ENCODE data around the gene ACAP2. TPM values are rescaled to one million over a fixed set of nuclear protein-coding genes. Genes with fewer than 3 reads are reported as not detected.

The ACAP2 gene
- total RNA-seq, 2 experiments from 2014 or later, result 43.9 to 80.7 TPM

DNA sequence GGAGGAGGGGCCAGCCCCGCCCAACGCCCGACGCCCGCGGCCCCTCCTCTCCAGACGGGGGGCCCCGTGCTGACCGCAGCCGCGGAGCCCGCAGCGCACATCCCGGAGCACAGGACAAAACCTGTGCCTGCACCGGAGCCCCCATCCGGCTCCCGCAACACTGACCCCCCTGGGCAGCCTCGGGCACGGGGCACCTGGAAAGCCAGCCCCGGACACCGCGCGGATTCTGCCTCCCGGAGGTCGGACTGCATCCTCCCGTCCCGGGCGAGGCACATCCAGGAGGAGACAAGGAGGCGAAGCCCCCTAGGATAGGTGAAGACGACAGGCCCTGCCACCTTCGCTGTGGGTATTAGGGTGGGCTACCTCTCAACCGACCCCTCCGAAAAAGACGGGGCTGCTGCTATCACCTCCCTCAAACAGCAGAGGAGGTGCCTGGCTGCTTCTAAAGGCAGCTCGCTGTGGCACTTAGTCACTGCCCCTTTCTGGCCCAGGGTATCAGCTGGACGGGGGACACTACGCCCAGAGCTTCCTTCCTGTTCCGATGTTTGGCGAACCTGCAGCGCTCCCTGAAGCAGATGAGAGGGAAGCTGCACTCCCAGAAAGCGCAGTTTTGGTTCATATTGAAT is 182.4 kb downstream of the ACAP2 start:
- intact Hi-C loops (cut with micrococcal nuclease; ENCODE audit: unreplicated experiment), result loop anchor here (1.0 to 2.0 kb wide), 3 partner anchors 154 to 578 kb away; no protein-coding TSS in a partner anchor
- H3K9me2 ChIP-seq (ENCODE audit: insufficient read depth, low read length), result no peaks in the 10 kb centered on the region
- H3K4me3 ChIP-seq (ENCODE audit: low read depth, low read length, poor library complexity, severe bottlenecking), result peak overlapping the region; percentile 68
- peaks cover 5% of the 10 kb centered on the region; the same call in 1 of the 2 replicates for H4K20me1 ChIP-seq (ENCODE audit: insufficient read depth, low read length)
- H3K4me1 ChIP-seq (ENCODE audit: insufficient read depth, low read length, poor library complexity, severe bottlenecking), result peaks cover 39% of the 10 kb centered on the region
- H3K36me3 ChIP-seq (ENCODE audit: insufficient read depth, low read length), result peaks cover 8% of the 10 kb centered on the region
- H2AFZ ChIP-seq (ENCODE audit: low read length), result peak overlapping the region; percentile 7; the same call in 1 of the 2 replicates
- ChIA-PET POLR2A (interaction anchor here (0.7 kb wide), 1 partner anchor 284 kb away, joined by 3 read pairs; no protein-coding TSS in a partner anchor), CTCF (ENCODE audit: unreplicated experiment) (interaction anchor here (1.2 kb wide), 1 partner anchor 578 kb away, joined by 3 read pairs; no protein-coding TSS in a partner anchor)
- peak overlapping the region; percentile 83 for H3K4me2 ChIP-seq (ENCODE audit: low read length)
- no peaks in the 10 kb centered on the region for H3K9me3 ChIP-seq (ENCODE audit: low read length)
- H3K27ac ChIP-seq (ENCODE audit: low read depth, low read length, poor library complexity, severe bottlenecking), result peak overlapping the region; percentile 84
- no TSS peak for BruUV-seq (replicated peaks)
- TF ChIP-seq, protein P1, sequence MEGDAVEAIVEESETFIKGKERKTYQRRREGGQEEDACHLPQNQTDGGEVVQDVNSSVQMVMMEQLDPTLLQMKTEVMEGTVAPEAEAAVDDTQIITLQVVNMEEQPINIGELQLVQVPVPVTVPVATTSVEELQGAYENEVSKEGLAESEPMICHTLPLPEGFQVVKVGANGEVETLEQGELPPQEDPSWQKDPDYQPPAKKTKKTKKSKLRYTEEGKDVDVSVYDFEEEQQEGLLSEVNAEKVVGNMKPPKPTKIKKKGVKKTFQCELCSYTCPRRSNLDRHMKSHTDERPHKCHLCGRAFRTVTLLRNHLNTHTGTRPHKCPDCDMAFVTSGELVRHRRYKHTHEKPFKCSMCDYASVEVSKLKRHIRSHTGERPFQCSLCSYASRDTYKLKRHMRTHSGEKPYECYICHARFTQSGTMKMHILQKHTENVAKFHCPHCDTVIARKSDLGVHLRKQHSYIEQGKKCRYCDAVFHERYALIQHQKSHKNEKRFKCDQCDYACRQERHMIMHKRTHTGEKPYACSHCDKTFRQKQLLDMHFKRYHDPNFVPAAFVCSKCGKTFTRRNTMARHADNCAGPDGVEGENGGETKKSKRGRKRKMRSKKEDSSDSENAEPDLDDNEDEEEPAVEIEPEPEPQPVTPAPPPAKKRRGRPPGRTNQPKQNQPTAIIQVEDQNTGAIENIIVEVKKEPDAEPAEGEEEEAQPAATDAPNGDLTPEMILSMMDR (conservative IDR thresholded peaks at IDR 0.05; ENCODE audit: low read length), result no peak; the same call in 1 of the 2 replicates
- DNase-seq (ENCODE audit: low spot score), result no peak
- no peaks in the 10 kb centered on the region; the same call in 1 of the 2 replicates for H3K79me2 ChIP-seq (ENCODE audit: insufficient read depth, low read depth, low read length)

DNA sequence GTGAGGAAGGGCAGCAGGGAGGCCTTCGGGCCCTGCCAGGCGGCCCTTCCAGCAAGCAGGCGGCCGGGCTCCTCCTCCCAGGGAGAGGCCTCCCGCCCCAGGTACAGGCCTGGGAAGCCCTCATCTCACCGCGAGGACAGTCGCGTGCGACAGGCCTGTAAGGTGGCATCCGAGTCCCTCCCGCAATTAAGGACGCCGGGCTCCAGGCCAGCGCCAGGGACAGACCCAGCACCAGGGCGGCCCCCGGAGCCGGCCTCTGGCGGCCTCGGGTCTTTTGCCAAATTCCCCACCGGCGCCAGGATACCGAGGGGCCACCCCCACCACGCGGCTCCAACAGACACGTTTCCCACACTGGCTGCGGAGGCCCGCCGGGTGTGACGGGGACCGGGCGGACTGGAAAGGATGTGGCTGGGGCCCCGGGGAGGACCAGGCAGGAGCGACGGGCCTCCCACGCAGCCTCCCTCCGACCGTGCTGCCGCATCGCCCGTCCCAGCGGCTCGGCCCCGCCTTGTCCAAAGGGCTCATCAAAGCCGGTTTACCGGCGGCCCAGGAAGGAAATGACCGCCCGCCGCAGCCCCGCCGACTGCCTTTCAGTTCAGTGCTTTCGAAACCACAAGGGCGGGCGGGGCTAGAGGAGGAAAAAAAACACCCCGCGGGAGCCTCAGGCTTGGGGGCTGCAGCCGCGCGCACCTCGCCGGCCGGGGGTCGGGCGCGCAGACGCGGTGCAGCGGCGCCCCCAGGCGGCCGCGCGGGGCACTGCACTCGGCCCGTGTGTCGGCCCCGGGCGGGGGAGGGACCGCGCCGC is 183.1 kb downstream of the ACAP2 start:
- Histone ChIP-seq H3K4me2 (ENCODE audit: low read length) (peak overlapping the region; percentile 83), H3K27ac (ENCODE audit: low read depth, low read length, poor library complexity, severe bottlenecking) (peak overlapping the region; percentile 84), H3K36me3 (ENCODE audit: insufficient read depth, low read length) (peaks cover 7% of the 10 kb centered on the region; the same call in 1 of the 2 replicates), H4K20me1 (ENCODE audit: insufficient read depth, low read length) (peaks cover 5% of the 10 kb centered on the region; the same call in 1 of the 2 replicates), H3K9me2 (ENCODE audit: insufficient read depth, low read length) (no peaks in the 10 kb centered on the region), H2AFZ (ENCODE audit: low read length) (peak overlapping the region; percentile 52; the same call in 1 of the 2 replicates), H3K79me2 (ENCODE audit: insufficient read depth, low read depth, low read length) (no peaks in the 10 kb centered on the region; the same call in 1 of the 2 replicates), H3K9me3 (ENCODE audit: low read length) (no peaks in the 10 kb centered on the region), H3K4me3 (ENCODE audit: low read depth, low read length, poor library complexity, severe bottlenecking) (peak overlapping the region; percentile 68), H3K4me1 (ENCODE audit: insufficient read depth, low read length, poor library complexity, severe bottlenecking) (peaks cover 39% of the 10 kb centered on the region)
- BruUV-seq (replicated peaks), result no TSS peak
- ChIA-PET CTCF (ENCODE audit: unreplicated experiment) (interaction anchor here (0.6 kb wide), 1 partner anchor 257 kb away, joined by 3 read pairs; no protein-coding TSS in a partner anchor), POLR2A (interaction anchor here (0.8 to 2.8 kb wide), 6 partner anchors 10 to 577 kb away, joined by 3 to 9 read pairs (median 4); no protein-coding TSS in a partner anchor)
- peak; percentile 94 for DNase-seq (ENCODE audit: low spot score)
- no peak for TF ChIP-seq EZH2phosphoT487 (IDR thresholded peaks at IDR 0.05; ENCODE audit: borderline replicate concordance, low read depth, low read length)
- TF ChIP-seq, protein P1 (conservative IDR thresholded peaks at IDR 0.05; ENCODE audit: low read length), result peak; percentile 64
- intact Hi-C loops (cut with micrococcal nuclease; ENCODE audit: unreplicated experiment), result loop anchor here (1.0 to 2.0 kb wide), 5 partner anchors 111 to 577 kb away; no protein-coding TSS in a partner anchor

Data from OCI-LY7 (cell line).